Measurements from ENCODE around the gene BTBD2.

DNA sequence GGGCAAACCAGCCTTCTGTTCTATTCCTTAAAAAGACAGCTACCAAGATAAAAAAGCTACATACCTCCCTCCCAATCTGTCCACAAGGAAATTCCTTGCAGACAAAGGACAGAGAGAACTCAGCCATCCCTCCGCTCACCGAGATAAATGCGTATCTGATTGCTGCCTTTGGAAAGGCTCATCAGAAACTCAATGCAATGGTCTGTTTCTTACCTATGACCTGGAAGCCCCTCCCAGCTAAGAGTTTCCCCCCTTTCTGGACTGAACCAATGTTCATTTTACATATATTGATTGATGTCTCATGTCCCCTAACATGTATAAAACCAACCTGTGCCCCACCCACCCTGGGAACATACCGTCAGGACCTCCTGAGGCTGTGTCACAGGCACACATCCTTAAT is 11.6 kb downstream of the BTBD2 start:
- TF ChIP-seq, protein P1, sequence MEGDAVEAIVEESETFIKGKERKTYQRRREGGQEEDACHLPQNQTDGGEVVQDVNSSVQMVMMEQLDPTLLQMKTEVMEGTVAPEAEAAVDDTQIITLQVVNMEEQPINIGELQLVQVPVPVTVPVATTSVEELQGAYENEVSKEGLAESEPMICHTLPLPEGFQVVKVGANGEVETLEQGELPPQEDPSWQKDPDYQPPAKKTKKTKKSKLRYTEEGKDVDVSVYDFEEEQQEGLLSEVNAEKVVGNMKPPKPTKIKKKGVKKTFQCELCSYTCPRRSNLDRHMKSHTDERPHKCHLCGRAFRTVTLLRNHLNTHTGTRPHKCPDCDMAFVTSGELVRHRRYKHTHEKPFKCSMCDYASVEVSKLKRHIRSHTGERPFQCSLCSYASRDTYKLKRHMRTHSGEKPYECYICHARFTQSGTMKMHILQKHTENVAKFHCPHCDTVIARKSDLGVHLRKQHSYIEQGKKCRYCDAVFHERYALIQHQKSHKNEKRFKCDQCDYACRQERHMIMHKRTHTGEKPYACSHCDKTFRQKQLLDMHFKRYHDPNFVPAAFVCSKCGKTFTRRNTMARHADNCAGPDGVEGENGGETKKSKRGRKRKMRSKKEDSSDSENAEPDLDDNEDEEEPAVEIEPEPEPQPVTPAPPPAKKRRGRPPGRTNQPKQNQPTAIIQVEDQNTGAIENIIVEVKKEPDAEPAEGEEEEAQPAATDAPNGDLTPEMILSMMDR (conservative IDR thresholded peaks at IDR 0.05; ENCODE audit: low read length), result no peak
- no peak for TF ChIP-seq EZH2phosphoT487 (IDR thresholded peaks at IDR 0.05; ENCODE audit: borderline replicate concordance)

Data from Loucy (cell line).